ENCODE results near the gene HSD17B12. TPM values are rescaled to one million over a fixed set of nuclear protein-coding genes. Genes with fewer than 3 reads are reported as not detected.

Gene HSD17B12
- total RNA-seq, 2 donors from 2014 or later: 39.7 to 42.8 TPM

DNA sequence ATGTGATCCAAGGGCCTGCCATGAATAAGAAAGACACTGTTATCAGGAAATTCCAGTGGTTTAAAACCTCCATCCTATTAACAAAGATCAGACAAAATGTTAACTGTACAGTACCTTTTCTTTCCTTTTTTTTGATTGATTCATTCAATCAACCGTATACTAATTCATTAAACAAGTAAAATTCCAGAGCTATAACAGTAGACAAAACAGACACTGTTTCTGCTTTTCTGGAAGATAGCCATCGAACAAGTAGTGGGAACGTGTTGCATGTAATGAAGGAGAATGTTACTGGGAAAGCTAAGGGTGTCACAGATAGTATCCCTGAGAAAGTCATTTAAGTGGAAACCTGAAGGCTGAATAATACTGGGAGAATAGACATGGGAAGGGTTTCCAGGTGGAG, 126.4 kb downstream of the HSD17B12 start:
- intact Hi-C loops (cut with DNase I): no loop called here
- Histone ChIP-seq H3K4me3 (no peak overlapping the region), H3K9me3 (no peaks in the 10 kb centered on the region), H3K4me1 (no peaks in the 10 kb centered on the region), H3K27ac (no peak overlapping the region), H3K36me3 (replicated peaks in 1 of 2; ENCODE audit: insufficient read depth in 1 of 2, low read depth in 2 of 2) (no peaks in the 10 kb centered on the region), H3K27me3 (no peaks in the 10 kb centered on the region)
- 81 to 82% methylated on average over 3 of the region's 3 CpGs for WGBS, 2 donors
- DNase-seq: no peak
- no peak for TF ChIP-seq POLR2A (IDR thresholded peaks at IDR 0.05)
- TF ChIP-seq CTCF (IDR thresholded peaks at IDR 0.05): no peak
- ATAC-seq: no peak

DNA sequence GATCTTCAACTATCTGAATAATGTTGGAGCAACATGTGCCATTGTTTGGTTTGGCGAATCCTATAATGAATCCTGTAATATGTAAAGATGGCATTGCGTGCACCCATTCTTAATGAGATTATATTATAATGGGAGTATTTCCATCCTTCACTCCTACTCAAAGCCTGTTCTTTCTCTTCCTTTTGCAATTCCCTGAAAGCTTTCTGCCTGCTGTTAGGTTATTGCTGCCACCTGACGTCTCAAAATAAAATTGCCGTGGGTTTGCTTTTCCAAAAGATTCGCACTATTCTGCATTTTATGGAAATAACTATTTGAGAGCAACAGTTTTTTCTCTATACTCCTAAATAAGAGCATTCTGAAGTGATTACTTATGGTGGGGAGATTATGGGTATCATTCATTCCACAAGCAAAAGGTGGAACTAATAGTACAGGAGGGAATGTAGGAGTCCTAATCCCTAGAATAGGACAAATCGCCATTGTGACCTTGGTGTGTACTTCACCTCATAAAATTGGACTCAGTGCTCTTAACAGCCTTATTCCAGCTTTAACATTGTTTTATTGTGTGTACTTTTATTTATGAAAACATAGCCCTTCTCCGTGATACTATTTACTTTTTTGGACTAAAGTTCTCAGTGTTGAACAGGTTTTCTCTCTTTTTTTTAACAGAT, 130.5 kb downstream of the HSD17B12 start:
- Histone ChIP-seq H3K4me1 (no peaks in the 10 kb centered on the region), H3K4me3 (no peak overlapping the region), H3K27me3 (no peaks in the 10 kb centered on the region), H3K9me3 (no peaks in the 10 kb centered on the region), H3K27ac (no peak overlapping the region), H3K36me3 (replicated peaks in 1 of 2; ENCODE audit: insufficient read depth in 1 of 2, low read depth in 2 of 2) (no peaks in the 10 kb centered on the region)
- no peak for DNase-seq
- no peak for TF ChIP-seq POLR2A (IDR thresholded peaks at IDR 0.05)
- peak in 1 of 7 experiments; percentile 11 for TF ChIP-seq CTCF (IDR thresholded peaks at IDR 0.05)
- no peak for ATAC-seq
- WGBS, 2 donors: 76 to 78% methylated on average over 7 of the region's 7 CpGs
- intact Hi-C loops (cut with DNase I): no loop called here

DNA sequence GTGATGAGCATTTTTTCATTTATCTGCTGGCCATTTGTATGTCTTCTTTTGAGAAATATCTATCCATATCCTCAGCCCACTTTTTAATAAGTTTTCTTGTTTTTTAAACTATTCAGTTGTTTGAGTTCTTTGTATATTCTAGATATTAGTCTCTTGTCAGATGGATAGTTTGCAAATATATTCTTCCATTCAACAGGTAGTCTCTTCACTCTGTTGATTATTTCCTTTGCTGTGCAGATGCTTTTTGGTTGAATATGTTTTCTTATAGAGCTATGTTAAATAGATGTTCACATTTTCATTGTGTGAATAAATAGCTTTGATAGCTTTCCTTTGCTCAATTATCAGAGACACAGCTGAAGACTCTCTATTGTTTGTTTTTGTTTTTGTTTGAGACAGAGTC, 131.9 kb downstream of the HSD17B12 start:
- intact Hi-C loops (cut with DNase I): no loop called here
- H3K27me3 ChIP-seq: no peaks in the 10 kb centered on the region
- H3K27ac ChIP-seq: no peak overlapping the region
- no peaks in the 10 kb centered on the region for H3K4me1 ChIP-seq
- no peak for TF ChIP-seq CTCF (IDR thresholded peaks at IDR 0.05)
- no peak for TF ChIP-seq POLR2A (IDR thresholded peaks at IDR 0.05)
- no peak for DNase-seq
- no peak overlapping the region for H3K4me3 ChIP-seq
- no peaks in the 10 kb centered on the region for H3K36me3 ChIP-seq (replicated peaks in 1 of 2; ENCODE audit: insufficient read depth in 1 of 2, low read depth in 2 of 2)
- H3K9me3 ChIP-seq: no peaks in the 10 kb centered on the region
- ATAC-seq: no peak

DNA sequence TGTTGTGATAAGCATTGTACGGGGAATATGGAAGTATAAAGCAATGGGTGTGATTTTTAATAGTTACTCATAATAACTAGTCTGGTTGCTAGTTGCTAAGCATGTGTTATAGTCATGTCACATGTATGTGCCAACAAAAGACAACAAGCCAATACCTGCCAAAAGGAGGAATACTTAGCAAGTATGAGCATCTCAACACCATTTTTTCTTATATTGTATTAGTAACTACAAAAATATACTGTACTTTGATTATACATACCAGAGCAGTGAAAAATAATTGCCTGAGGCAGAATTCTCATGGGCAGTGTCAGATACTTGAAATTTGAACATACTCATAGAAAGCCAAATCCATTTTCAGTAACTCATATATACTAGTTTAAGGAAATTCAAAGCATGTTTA, 137.7 kb downstream of the HSD17B12 start:
- Histone ChIP-seq H3K27me3 (no peaks in the 10 kb centered on the region), H3K36me3 (replicated peaks in 1 of 2; ENCODE audit: insufficient read depth in 1 of 2, low read depth in 2 of 2) (no peaks in the 10 kb centered on the region), H3K4me1 (no peaks in the 10 kb centered on the region), H3K27ac (no peak overlapping the region), H3K4me3 (no peak overlapping the region), H3K9me3 (no peaks in the 10 kb centered on the region)
- ATAC-seq: no peak
- TF ChIP-seq POLR2A (IDR thresholded peaks at IDR 0.05) (no peak), CTCF (IDR thresholded peaks at IDR 0.05) (no peak)
- DNase-seq: no peak
- 94 to 100% methylated on average over 1 of the region's 1 CpG for WGBS, 2 donors
- intact Hi-C loops (cut with DNase I): no loop called here

DNA sequence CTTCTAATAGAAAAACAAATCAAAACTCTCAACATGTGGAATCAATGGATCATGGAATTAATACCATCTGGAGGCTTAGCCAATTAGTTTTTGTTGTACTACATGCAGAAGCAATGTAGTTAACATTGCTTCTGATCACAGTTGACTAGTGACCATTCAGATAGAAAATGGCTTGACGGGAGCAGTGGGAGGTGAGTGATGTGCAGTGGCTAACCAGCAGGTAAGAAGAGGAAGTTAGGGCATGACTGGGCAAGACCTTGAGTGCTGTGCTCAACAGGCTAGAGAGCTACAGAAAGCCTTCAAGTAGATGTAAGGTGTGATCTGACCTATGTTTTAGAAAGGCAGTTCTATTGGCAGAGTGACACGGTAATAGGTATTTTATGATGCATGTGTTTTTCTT, 139.4 kb downstream of the HSD17B12 start:
- 85 to 93% methylated on average over 2 of the region's 2 CpGs for WGBS, 2 donors
- intact Hi-C loops (cut with DNase I): no loop called here

More for the DNA sequence above, 139.4 kb downstream of the HSD17B12 start:
- H3K36me3 ChIP-seq (replicated peaks in 1 of 2; ENCODE audit: insufficient read depth in 1 of 2, low read depth in 2 of 2): peaks cover 0 to 2% of the 10 kb centered on the region in 2 donors
- H3K27me3 ChIP-seq: no peaks in the 10 kb centered on the region
- no peaks in the 10 kb centered on the region for H3K4me1 ChIP-seq
- TF ChIP-seq CTCF (IDR thresholded peaks at IDR 0.05) (no peak), POLR2A (IDR thresholded peaks at IDR 0.05) (no peak)
- no peak for ATAC-seq
- no peak overlapping the region for H3K27ac ChIP-seq
- no peaks in the 10 kb centered on the region for H3K9me3 ChIP-seq
- no peak overlapping the region for H3K4me3 ChIP-seq
- DNase-seq: no peak
